Measurements from ENCODE around the gene DGAT2.

- TF ChIP-seq CREB1 (IDR thresholded peaks at IDR 0.05; ENCODE audit: low read depth) (no peak), FOXM1 (IDR thresholded peaks at IDR 0.05; ENCODE audit: borderline replicate concordance, low read depth) (no peak), EGR1 (IDR thresholded peaks at IDR 0.05) (no peak), REST (IDR thresholded peaks at IDR 0.05; ENCODE audit: low read depth) (no peak)
These were observed 9.0 kb downstream of the DGAT2 start for GRCh38 chr11:75777461-75778110.

Measured in Ishikawa (cell line).